GM18909 (cell line): Measurements from ENCODE around the gene SCYL2.
"Not testable (repeated sequence)": the region's sequence is repeated elsewhere in the genome, so short reads cannot be mapped to it uniquely, and the experiment has no call there.

ENCODE experiments used
- ATAC-seq: cut with Tn5 transposase; IDR thresholded peaks from one replicate; pipeline ENCODE4 v1.9.1; 2021; ENCODE audit warnings: mild to moderate bottlenecking; ENCODE audit not compliant: unreplicated experiment, poor library complexity

Gene SCYL2

DNA sequence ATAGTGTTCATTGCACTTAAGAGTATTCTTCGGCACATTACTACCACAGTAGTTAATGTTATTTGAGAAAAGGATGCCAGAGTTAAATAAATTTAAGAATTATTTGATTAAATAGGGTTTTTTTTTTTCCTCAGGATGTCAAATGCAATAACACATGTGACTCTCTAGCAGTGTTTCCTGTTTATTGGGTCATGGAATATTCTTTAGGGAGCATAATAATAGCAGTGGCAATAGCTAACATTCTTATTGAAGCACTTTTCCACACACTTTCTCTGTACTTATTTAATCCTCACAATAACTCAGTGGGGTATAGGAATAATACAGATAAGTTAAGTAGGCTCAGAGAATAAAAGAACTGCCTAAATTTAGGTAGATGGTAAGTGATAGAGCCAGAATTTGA, 44.3 kb downstream of the SCYL2 start:
- no peak for ATAC-seq

DNA sequence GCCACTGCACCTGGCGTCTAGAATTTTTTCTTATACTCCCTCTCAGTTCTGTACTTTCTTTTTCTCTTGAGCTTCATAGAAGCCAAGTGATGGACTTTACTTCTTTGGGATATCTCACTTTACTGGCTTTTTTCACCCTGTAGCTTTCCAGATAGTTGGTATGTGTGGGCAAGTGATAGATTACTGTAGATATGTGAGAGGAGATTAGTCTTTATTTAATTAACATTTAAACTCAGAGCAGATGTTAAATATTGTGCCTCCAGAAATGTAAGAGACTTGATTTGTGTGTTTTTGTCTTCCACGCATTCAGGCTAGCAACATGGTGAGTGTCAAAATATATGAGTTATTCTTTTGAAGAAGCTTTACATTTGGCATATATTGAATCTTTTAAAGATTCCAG, 50.4 kb downstream of the SCYL2 start:
- no peak for ATAC-seq

DNA sequence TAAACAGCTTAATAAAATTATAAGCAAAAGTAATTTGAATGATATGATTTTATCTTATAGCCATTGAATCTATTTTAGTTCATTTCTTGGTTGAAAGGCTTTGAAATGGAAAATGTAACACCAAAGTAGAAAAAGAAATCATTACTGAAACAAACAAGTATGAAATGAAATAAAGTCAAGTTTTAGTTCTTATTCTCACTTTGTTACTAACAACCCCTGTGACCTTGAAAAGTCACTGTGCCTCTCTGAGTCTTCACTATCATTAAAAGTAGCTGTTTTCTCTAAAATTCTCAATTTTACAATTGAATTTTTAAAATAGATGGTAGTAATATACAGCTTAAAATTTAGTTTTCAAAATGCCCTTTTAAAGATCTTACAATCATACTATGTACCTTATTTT, 57.5 kb downstream of the SCYL2 start:
- ATAC-seq, result peak; percentile 50

DNA sequence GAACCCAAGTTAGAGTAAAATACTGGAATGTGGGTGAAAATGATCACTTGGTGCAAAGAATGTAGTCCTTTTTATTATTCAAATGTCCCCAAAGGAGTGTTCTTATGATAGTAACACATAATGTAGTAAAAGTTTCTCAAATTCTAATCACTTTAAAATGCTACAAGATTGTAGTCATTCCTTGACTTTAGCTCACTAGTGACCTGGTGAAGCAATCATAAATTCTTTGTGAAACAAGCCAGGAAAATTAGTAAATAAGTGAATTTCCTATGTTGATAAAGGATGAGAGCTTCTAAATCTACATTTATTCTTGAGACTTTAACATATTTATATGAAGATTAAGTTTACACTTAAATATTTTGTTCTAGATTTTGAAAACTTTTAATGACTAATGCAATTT, 59.2 kb downstream of the SCYL2 start:
- ATAC-seq, result no peak

DNA sequence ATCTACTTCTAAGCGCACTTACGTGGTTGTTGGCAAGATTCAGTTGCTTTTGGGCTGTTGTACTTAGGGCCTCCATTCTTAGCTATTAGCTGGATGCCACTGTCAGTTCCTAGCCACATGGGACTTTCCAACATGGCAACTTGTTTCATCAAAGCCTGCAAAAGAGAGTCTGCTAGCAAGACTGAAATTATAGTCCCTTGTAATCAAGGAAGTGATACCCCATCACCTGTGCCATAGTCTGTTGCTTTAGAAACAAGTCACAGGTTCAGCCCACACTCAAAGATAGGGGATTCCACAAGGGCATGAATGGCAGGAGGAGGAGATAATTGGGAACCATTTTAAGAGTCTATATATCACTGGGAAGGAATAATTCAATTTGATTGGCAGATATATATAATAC, 62.8 kb downstream of the SCYL2 start:
- peak; percentile 93 for ATAC-seq

DNA sequence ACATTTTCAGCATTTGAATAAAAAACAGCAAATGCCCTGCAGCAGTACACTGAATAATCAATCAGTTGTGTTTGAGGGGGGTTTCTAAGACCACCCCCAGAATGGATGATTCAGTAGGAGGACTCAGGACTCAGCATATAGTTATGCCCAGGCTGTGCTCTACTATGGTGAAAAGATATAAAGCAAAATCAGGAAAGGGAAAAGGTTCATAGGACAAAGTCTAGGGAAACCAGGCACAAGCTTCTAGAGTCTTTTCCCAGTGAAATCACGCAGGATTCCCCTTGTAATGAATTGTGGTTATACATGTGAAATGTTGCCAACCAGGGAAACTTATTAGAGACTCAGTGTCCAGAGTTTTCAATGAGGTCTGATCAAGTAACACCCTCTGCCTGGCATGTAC, 64.9 kb downstream of the SCYL2 start:
- ATAC-seq, result no peak

DNA sequence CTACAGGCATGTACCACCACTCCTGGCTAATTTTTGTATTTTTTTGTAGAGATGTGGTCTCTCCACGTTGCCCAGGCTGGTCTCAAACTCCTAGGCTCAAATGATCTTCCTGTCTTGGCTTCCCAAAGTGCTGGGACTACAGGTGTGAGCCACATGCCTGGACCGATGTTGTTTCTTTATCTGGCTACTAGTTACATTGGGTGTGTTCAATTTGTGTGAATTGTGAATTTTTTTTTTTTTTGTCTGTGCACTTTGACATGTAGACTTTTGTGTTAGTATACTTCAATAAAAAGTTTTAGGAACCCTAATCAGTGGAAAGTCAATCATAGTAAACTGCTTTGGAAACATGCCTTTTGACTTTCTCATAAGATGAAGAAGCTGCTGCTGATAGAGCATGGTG, 65.9 kb downstream of the SCYL2 start:
- ATAC-seq, result no peak

DNA sequence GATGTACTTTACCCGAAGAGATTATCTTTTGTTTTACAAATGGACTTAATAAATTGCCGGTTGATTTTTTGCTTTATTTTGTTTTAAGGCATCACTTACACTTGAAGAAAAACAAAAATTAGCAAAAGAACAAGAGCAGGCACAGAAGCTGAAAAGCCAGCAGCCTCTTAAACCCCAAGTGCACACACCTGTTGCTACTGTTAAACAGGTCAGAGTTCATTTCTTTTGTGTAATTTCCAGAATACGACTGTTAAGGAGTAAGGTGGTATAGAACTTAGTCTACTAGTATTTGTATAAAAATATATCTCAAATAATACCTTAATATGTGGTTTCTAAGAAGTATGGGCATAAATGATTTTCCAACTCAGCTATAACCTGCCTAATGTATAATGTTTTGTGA, 70.3 kb downstream of the SCYL2 start:
- no peak for ATAC-seq

DNA sequence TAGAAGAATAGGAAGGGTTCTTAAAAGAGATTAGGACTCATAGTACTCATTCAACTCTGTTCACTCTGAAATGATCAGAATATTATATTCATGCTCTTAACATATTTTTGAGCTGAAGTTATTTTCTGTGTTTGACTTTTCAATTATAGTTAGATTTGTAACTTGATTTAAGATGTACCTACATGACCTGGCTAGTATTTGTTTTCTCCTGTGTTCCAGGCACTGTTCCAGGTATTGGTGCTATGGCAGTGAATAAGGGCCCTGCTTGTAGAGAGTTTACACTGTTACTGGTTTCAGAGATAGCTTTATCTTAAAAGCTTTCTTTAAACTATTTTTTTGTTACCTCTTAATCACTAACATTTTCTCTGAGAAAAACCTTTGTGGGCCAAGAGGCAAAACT, 70.8 kb downstream of the SCYL2 start:
- ATAC-seq, result no peak

DNA sequence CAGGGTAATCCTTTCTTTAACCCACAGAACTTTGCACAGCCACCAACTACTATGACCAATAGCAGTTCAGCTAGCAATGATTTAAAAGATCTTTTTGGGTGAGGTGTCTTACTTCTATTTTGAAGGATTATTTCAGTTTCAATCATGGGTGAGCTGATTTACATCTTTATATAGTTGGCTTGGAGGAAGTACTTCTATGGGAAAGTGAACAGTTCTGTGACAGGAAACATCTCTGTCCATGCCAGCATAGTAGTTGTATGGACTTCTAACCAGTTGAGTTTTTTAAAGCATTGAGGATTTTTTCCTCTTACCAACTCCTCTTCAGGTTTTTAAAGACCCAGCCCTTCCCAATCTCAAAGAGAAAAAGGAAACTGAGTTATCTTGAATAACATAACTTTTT, 72.1 kb downstream of the SCYL2 start:
- ATAC-seq, result peak; percentile 43

DNA sequence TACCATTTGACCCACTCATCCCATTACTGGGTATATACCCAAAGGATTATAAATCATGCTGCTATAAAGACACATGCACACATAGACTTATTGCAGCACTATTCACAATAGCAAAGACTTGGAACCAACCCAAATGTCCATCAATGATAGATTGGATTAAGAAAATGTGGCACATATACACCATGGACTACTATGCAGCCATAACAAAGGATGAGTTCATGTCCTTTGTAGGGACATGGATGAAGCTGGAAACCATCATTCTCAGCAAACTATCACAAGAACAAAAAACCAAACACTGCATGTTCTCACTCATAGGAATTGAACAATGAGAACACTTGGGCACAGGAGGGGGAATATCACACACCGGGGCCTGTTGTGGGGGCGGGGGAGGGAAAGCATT, 75.9 kb downstream of the SCYL2 start:
- not testable (repeated sequence) for ATAC-seq

DNA sequence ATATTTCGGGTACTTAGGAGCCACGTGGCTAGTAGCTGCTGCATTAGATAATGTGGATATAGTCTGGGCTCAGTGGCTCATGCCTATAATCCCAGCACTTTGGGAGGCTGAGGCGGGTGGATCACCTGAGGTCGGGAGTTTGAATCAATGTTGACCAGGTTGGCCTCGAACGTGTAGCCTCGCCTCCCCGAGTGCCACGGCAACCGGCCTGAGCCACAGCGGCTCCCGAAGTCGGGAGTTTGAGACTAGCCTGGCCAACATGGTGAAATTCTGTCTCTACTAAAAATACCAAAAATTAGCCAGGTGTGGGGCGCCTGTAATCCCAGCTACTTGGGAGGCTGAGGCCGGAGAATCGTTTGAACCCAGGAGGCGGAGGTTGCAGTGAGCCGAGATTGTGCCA, 77.4 kb downstream of the SCYL2 start:
- ATAC-seq, result not testable (repeated sequence)

DNA sequence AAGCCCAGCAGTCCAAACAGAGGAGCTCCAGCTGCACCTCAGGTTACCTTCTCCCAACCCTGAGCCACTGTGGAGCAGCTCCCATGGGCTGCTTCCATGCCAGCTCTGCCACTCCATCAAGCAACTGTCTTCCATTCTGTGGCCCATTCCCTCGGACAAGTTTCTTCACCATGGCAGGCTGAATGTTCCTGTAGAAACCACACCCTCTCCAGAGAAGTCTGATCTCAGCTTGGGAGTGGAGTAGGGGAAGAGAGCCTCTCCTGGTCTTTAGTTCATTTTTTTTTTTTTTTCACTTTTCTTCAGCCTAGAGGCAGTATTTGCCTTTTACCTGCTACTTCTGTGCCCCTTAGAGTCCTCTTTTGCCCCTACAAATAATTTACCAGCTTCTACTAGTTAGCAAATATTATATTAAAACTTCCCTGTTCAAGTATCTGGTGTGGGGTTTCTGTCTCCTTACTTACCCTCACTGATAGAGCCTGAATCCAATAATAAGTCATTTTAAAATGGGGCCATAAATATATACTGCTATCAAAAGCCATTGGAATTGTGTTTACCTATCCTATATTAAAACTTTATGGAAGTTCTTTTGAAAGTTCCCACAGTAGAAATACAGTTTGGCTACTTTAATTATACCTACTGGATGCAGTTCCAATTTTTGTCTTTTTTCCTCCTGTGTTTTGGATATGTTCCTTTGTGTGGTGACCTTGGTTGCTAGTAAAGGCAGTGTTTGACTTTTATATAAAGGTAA, 78.2 kb downstream of the SCYL2 start:
- no peak for ATAC-seq

DNA sequence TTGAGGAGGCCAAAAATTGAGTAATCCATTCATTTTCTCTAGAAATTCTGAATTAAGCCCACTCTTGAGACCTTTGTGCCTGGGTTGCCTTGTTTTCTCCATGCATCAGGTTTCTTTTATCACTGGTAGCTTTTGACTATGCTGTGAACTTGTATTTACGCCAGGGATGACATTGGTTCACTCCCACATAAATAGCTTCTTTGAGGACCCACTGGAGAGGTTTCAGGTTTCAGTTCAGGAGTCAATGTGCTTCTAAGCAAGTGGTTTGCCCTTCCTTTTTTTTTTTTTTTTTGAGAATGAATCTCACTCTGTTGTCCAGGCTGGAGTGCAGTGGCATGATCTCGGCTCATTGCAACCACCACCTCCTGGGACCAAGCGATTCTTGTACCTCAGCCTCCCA, 79.7 kb downstream of the SCYL2 start:
- ATAC-seq, result no peak

DNA sequence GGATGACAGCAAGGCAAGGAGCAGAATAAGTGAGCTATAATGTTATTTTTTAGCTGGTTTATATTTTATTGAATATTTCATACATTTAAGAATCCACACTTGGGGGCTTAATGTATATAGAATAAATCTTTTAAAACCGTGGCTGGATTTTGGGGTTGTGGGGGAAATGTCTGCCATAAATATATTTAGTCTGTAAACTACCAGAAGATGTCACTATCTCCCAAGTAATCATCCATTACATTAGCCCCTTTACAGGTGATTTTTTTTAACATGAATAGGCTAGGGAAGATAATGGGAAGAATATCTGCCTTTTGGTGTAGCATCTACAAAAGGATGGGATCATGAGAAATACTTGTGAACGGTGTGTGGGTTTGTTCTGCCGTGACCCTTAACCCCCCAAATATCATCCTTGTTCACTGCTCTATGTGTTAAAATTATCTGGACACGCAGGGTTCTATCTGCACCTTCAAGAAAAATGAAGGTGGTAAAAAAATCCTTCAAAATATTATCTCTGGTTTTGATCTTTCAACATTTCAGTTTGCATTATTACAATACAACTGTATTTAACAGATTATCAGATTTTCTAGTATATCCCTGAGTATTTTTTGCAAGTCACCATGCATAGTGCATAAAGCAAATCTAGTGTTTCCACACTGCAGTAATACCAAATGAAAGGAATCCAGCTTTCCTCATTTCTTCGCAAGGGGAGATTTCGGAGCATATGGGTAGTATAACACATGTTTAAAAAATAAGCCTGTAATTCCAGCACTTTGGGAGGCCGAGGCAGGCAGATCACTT, 81.9 kb downstream of the SCYL2 start:
- no peak for ATAC-seq

DNA sequence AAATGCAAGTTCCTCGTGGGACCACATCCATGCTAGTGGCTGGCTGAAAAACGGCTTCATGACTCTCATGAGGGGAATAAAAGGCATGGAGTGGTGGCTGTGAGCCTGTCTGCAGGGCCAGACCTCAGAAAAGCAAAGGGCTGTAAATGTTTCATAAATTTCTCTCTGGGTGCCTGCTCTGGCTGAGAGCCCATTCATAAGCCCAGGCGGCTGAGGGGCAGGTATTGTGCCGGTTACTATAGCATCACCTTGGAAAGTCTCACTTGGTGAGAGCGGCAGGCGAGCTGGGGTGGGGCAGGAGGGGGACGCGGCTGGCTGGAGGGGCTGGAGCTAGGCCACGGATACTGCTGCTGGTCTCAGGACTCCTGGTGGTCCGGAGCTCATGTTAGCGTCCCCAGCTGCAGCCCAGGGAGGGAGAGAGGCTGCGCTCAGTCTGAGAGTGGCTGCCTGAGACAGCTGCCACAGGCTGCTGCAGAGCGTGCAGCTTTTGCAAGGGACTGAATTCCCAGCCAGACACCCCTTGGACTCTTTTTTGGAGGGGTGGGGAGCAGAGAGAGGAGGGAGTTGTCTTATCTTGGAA, 89.8 kb downstream of the SCYL2 start, which contains the start of gene SLC17A8:
SLC17A8 (plus strand) TSS at position 431 of the 580 bp plus-strand sequence. CDS start 318 bp downstream, outside the sequence.
- ATAC-seq, result no peak

DNA sequence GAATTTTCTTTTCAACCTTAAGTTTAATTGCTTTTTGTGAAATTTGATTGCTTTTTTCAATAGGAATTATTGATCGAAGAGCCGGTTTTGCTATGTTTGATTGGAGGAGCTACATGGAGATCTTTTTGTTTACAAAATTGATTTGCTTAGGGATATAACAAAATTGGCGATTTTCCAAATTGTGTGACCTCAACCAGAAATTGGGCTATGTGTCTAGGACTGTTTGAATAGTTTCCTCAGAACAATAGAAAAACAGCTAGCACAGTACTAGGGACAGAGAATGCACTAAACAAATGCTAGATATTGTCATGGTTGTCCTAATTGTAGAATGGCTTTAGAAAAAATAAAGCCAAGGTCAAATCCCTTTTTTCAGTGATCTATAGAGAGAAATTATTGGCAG, 92.3 kb downstream of the SCYL2 start:
- ATAC-seq, result no peak

DNA sequence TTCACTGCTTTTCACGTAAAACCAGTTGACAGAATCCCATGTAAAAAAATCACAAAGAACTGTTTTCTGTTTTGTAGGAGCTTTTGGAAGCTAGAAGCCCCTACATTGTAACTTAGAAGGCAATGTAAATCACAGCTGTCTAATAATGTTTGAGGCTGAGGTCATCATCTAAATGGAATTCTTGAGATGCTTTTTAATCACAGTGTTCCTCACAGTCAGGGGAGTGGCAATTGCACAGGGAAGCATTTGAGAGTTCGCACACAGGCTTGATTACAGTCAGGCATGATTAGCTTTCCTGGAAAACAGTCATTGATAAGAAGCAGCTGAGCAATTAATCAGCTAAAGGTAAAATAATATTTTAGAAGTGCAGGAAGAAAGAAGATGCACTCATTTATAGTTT, 92.8 kb downstream of the SCYL2 start:
- ATAC-seq, result no peak

DNA sequence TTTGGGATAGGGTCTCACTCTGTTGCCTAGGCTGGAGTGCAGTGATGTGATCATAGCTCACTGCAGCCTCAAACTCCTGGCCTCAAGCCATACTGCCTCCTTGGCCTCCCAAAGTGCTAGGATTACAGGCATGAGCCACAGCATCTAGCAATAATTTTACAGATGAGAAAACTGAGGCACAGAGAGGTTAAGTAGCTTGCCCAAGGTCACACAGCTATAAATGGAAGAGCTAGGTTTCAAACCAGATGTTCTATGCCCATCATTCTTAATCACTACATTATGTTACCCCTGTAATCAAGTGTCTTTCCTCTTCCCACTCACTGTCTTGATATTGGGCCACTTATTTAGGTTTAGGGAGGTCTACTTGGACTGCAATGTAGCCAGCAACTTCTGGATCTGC, 93.5 kb downstream of the SCYL2 start:
- ATAC-seq, result no peak

DNA sequence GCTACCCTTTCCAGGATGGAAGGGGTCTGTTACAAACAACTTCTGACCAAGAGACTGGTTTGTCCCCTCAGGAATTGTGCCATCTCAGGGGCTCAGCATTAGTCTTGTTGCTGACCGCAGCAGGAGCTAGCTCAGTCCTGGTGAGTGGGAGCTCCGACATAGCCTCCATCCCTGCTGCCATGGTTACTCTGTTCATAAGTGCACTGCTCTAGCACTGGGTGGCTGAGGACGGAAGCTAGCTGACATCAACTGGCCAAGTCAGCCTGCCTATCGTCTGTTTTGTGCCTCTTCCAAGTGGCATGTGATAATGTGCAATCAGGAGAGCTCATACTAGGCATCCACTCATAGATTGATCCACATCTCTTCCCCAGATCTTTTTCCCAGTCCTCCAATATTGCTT, 97.3 kb downstream of the SCYL2 start:
- ATAC-seq, result no peak

DNA sequence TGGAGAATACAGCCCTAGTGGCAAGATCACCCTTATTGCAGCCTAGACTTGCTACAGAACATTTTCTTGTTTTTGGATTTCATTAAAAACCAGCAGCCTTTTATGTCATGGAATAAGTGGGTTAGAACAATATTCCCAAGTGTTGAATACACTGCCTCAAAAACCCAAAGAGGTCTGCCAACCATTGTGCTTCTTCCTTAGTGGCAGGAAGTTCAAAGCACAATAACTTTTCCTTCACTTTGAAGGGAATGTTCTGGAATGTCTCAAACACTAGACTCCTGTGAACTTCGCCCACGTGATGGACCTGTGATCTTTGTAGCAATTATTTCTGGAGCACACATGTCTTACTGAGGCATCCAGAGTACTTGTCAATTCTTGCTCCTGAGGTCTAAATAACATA, 98.4 kb downstream of the SCYL2 start:
- ATAC-seq, result no peak
